ENCODE results near the gene SEMG1.

GRCh38 chr20:45193331-45193730, 13.5 kb upstream of the SEMG1 start:
- no peak for TF ChIP-seq POLR2A (IDR thresholded peaks at IDR 0.05)
- no peak for TF ChIP-seq CTCF (IDR thresholded peaks at IDR 0.05)
